Measurements from ENCODE around the gene PANK4. TPM values are rescaled to one million over a fixed set of nuclear protein-coding genes. Genes with fewer than 3 reads are reported as not detected.

PANK4 gene
- total and polyA plus RNA-seq, 2 donors (not counting 3 experiments of a cell fraction or from before 2014, with no cell fraction given): 22.1 to 34.0 TPM

DNA sequence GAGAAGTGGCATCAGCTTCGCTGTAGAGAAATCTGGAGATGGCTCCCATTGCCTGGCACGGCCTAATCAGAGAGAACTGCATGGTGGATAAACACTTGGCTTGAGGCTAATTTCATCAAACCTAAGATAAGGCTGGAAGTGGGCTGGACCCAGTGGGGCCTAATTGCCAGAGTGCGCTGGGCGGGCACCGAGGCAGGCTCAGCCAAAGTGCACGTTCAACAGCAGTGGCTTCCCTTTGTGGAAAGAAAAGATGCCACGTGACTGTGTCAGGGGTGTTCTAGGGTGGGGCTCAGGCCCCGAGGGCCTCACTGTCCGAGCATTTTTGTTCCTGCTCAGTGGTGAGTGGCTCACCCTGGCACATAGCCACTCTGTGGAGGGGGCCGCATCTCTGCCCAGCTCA lies 44.5 kb downstream of the PANK4 start:
- Histone ChIP-seq H3K4me1 (ENCODE audit: control insufficient read depth, extremely low read depth, insufficient read depth, low read length) (no peaks in the 10 kb centered on the region), H3K79me2 (ENCODE audit: control insufficient read depth, insufficient read depth, low read length) (no peaks in the 10 kb centered on the region), H3K27me3 (ENCODE audit: control insufficient read depth in 2 of 2, insufficient read depth in 2 of 2, low read length in 2 of 2) (no peaks in the 10 kb centered on the region), H3K9me3 (replicated peaks; ENCODE audit: control insufficient read depth, insufficient read depth, low read length) (no peaks in the 10 kb centered on the region), H3K36me3 (ENCODE audit: control insufficient read depth in 2 of 2, extremely low read depth in 1 of 2, insufficient read depth in 2 of 2, low read length in 2 of 2) (no peaks in the 10 kb centered on the region), H2AFZ (ENCODE audit: low read depth, low read length) (no peak overlapping the region), H4K20me1 (replicated peaks; ENCODE audit: control insufficient read depth, extremely low read depth, insufficient read depth, low read length) (no peaks in the 10 kb centered on the region), H3K4me3 (replicated peaks in 1 of 3; ENCODE audit: insufficient read depth in 1 of 3, low read depth in 1 of 3, low read length in 3 of 3) (no peak overlapping the region), H3K9me1 (replicated peaks; ENCODE audit: control insufficient read depth, extremely low read depth, insufficient read depth, low read length) (no peaks in the 10 kb centered on the region), H3K27ac (ENCODE audit: insufficient read depth, low read depth, low read length) (no peak overlapping the region), H3K4me2 (ENCODE audit: insufficient read depth, low read length) (no peak overlapping the region), H3K9ac (replicated peaks; ENCODE audit: extremely low read depth, insufficient read depth, low read length) (no peak overlapping the region)
- POLR2A ChIA-PET: no interaction called here
- dilution Hi-C loops (cut with MboI; ENCODE audit: extremely low pct_ligation_motif_present, low sequenced_read_pairs) (no loop called here), intact Hi-C loops (cut with micrococcal nuclease) (no loop called here)
- CTCF ChIA-PET: no interaction called here
- no TSS peak for BruUV-seq (replicated peaks)
- DNase-seq (ENCODE audit: low read depth, low spot score) (no peak), FAIRE-seq (no peak)
- TF ChIP-seq, protein P1, sequence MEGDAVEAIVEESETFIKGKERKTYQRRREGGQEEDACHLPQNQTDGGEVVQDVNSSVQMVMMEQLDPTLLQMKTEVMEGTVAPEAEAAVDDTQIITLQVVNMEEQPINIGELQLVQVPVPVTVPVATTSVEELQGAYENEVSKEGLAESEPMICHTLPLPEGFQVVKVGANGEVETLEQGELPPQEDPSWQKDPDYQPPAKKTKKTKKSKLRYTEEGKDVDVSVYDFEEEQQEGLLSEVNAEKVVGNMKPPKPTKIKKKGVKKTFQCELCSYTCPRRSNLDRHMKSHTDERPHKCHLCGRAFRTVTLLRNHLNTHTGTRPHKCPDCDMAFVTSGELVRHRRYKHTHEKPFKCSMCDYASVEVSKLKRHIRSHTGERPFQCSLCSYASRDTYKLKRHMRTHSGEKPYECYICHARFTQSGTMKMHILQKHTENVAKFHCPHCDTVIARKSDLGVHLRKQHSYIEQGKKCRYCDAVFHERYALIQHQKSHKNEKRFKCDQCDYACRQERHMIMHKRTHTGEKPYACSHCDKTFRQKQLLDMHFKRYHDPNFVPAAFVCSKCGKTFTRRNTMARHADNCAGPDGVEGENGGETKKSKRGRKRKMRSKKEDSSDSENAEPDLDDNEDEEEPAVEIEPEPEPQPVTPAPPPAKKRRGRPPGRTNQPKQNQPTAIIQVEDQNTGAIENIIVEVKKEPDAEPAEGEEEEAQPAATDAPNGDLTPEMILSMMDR (IDR thresholded peaks at IDR 0.05; ENCODE audit: extremely low read depth in 1 of 2, insufficient read depth in 1 of 2, low read depth in 1 of 2, low read length in 2 of 2): no peak
- TF ChIP-seq FOS (IDR thresholded peaks at IDR 0.05; ENCODE audit: borderline replicate concordance, insufficient read depth, low read length): no peak
- no peak for TF ChIP-seq GATA2 (IDR thresholded peaks at IDR 0.05; ENCODE audit: insufficient read depth, insufficient read length, low read depth, low read length)
- TF ChIP-seq MYC (IDR thresholded peaks at IDR 0.05; ENCODE audit: low read depth, low read length): no peak

- no peaks in the 10 kb centered on the region for H4K20me1 ChIP-seq (replicated peaks; ENCODE audit: control insufficient read depth, extremely low read depth, insufficient read depth, low read length)
- H3K9me1 ChIP-seq (replicated peaks; ENCODE audit: control insufficient read depth, extremely low read depth, insufficient read depth, low read length): no peaks in the 10 kb centered on the region
- DNase-seq (ENCODE audit: low read depth, low spot score) (no peak), FAIRE-seq (no peak)
- no peak overlapping the region for H3K4me2 ChIP-seq (ENCODE audit: insufficient read depth, low read length)
- intact Hi-C loops (cut with micrococcal nuclease) (no loop called here), dilution Hi-C loops (cut with MboI; ENCODE audit: extremely low pct_ligation_motif_present, low sequenced_read_pairs) (no loop called here)
- TF ChIP-seq POLR2AphosphoS5 (IDR thresholded peaks at IDR 0.05; ENCODE audit: insufficient read depth, low read depth, low read length) (no peak), POLR2A (IDR thresholded peaks at IDR 0.05; ENCODE audit: low read depth, low read length) (no peak), FOS (IDR thresholded peaks at IDR 0.05; ENCODE audit: borderline replicate concordance, insufficient read depth, low read length) (no peak), EZH2 (IDR thresholded peaks at IDR 0.05; ENCODE audit: borderline replicate concordance, low read depth, low read length, severe bottlenecking) (no peak), JUN (IDR thresholded peaks at IDR 0.05; ENCODE audit: borderline replicate concordance, insufficient read depth, insufficient read length, low read depth) (no peak), GATA2 (IDR thresholded peaks at IDR 0.05; ENCODE audit: insufficient read depth, insufficient read length, low read depth, low read length) (no peak), MYC (IDR thresholded peaks at IDR 0.05; ENCODE audit: low read depth, low read length) (no peak), MAX (IDR thresholded peaks at IDR 0.05; ENCODE audit: insufficient read depth, insufficient read length) (no peak)
- TF ChIP-seq, protein P1 (IDR thresholded peaks at IDR 0.05; ENCODE audit: extremely low read depth in 1 of 2, insufficient read depth in 1 of 2, low read depth in 1 of 2, low read length in 2 of 2): no peak
- no peak overlapping the region for H3K9ac ChIP-seq (replicated peaks; ENCODE audit: extremely low read depth, insufficient read depth, low read length)
- ChIA-PET CTCF (no interaction called here), POLR2A (no interaction called here)
- H3K9me3 ChIP-seq (replicated peaks; ENCODE audit: control insufficient read depth, insufficient read depth, low read length): no peaks in the 10 kb centered on the region
- H3K36me3 ChIP-seq (ENCODE audit: control insufficient read depth in 2 of 2, extremely low read depth in 1 of 2, insufficient read depth in 2 of 2, low read length in 2 of 2): no peaks in the 10 kb centered on the region
- H3K27ac ChIP-seq (ENCODE audit: insufficient read depth, low read depth, low read length): no peak overlapping the region
- H3K4me1 ChIP-seq (ENCODE audit: control insufficient read depth, extremely low read depth, insufficient read depth, low read length): no peaks in the 10 kb centered on the region
- no peaks in the 10 kb centered on the region for H3K79me2 ChIP-seq (ENCODE audit: control insufficient read depth, insufficient read depth, low read length)
- BruUV-seq (replicated peaks): no TSS peak
- H2AFZ ChIP-seq (ENCODE audit: low read depth, low read length): no peak overlapping the region
- H3K4me3 ChIP-seq (replicated peaks in 1 of 3; ENCODE audit: insufficient read depth in 1 of 3, low read depth in 1 of 3, low read length in 3 of 3): no peak overlapping the region
- no peaks in the 10 kb centered on the region for H3K27me3 ChIP-seq (ENCODE audit: control insufficient read depth in 2 of 2, insufficient read depth in 2 of 2, low read length in 2 of 2)
Measured at GRCh38 chr1:2480986-2481364, 45.4 kb downstream of the PANK4 start.

All from endothelial cell of umbilical vein (primary cell).